ENCODE data around the gene GNAZ.

The GNAZ gene

GRCh38 chr22:23102776-23103175 lies 32.5 kb downstream of the GNAZ start:
- no peak for TF ChIP-seq EZH2phosphoT487 (conservative IDR thresholded peaks at IDR 0.05; ENCODE audit: low read length)
- no peak for TF ChIP-seq CTCF (IDR thresholded peaks at IDR 0.05; ENCODE audit: insufficient read depth, low read length, poor library complexity, severe bottlenecking)
- no peak overlapping the region for H3K4me3 ChIP-seq (ENCODE audit: insufficient read depth, low read length, poor library complexity, severe bottlenecking)
- H3F3A ChIP-seq (ENCODE audit: insufficient read depth), result no peaks in the 10 kb centered on the region
- H3K4me2 ChIP-seq (ENCODE audit: low read depth, low read length, poor library complexity, severe bottlenecking), result no peak overlapping the region
- H3K9ac ChIP-seq (ENCODE audit: low read length), result no peak overlapping the region
- H4K20me1 ChIP-seq (ENCODE audit: low read depth, low read length), result no peaks in the 10 kb centered on the region
- H2AFZ ChIP-seq (ENCODE audit: low read depth, low read length, severe bottlenecking), result no peak overlapping the region
- H3K27ac ChIP-seq (ENCODE audit: low read depth, low read length), result no peak overlapping the region
- H3K27me3 ChIP-seq (ENCODE audit: low read length), result no peaks in the 10 kb centered on the region
- H3K9me2 ChIP-seq (replicated peaks; ENCODE audit: insufficient read depth, low read length), result no peaks in the 10 kb centered on the region
- H3K36me3 ChIP-seq (ENCODE audit: low read length), result no peaks in the 10 kb centered on the region
- no peaks in the 10 kb centered on the region for H3K79me2 ChIP-seq (ENCODE audit: insufficient read depth, low read length)
- H3K9me3 ChIP-seq (ENCODE audit: insufficient read depth, low read length), result no peaks in the 10 kb centered on the region

GRCh38 chr22:23103199-23103954 lies 33.1 kb downstream of the GNAZ start:
- Histone ChIP-seq H4K20me1 (ENCODE audit: low read depth, low read length) (no peaks in the 10 kb centered on the region), H3K27ac (ENCODE audit: low read depth, low read length) (no peak overlapping the region), H3K9me3 (ENCODE audit: insufficient read depth, low read length) (no peaks in the 10 kb centered on the region), H3K4me3 (ENCODE audit: insufficient read depth, low read length, poor library complexity, severe bottlenecking) (no peak overlapping the region), H3K9ac (ENCODE audit: low read length) (no peak overlapping the region), H2AFZ (ENCODE audit: low read depth, low read length, severe bottlenecking) (no peak overlapping the region), H3K27me3 (ENCODE audit: low read length) (no peaks in the 10 kb centered on the region), H3F3A (ENCODE audit: insufficient read depth) (no peaks in the 10 kb centered on the region), H3K79me2 (ENCODE audit: insufficient read depth, low read length) (no peaks in the 10 kb centered on the region), H3K36me3 (ENCODE audit: low read length) (no peaks in the 10 kb centered on the region), H3K9me2 (replicated peaks; ENCODE audit: insufficient read depth, low read length) (no peaks in the 10 kb centered on the region), H3K4me2 (ENCODE audit: low read depth, low read length, poor library complexity, severe bottlenecking) (no peak overlapping the region)
- TF ChIP-seq EZH2phosphoT487 (conservative IDR thresholded peaks at IDR 0.05; ENCODE audit: low read length) (no peak), CTCF (IDR thresholded peaks at IDR 0.05; ENCODE audit: insufficient read depth, low read length, poor library complexity, severe bottlenecking) (no peak)

GRCh38 chr22:23104187-23104971 lies 34.1 kb downstream of the GNAZ start:
- Histone ChIP-seq H3K79me2 (ENCODE audit: insufficient read depth, low read length) (no peaks in the 10 kb centered on the region), H3F3A (ENCODE audit: insufficient read depth) (no peaks in the 10 kb centered on the region), H3K9me3 (ENCODE audit: insufficient read depth, low read length) (no peaks in the 10 kb centered on the region), H2AFZ (ENCODE audit: low read depth, low read length, severe bottlenecking) (no peak overlapping the region), H3K27me3 (ENCODE audit: low read length) (no peaks in the 10 kb centered on the region), H3K36me3 (ENCODE audit: low read length) (no peaks in the 10 kb centered on the region), H3K27ac (ENCODE audit: low read depth, low read length) (no peak overlapping the region), H4K20me1 (ENCODE audit: low read depth, low read length) (no peaks in the 10 kb centered on the region), H3K4me3 (ENCODE audit: insufficient read depth, low read length, poor library complexity, severe bottlenecking) (no peak overlapping the region), H3K9me2 (replicated peaks; ENCODE audit: insufficient read depth, low read length) (no peaks in the 10 kb centered on the region), H3K9ac (ENCODE audit: low read length) (no peak overlapping the region), H3K4me2 (ENCODE audit: low read depth, low read length, poor library complexity, severe bottlenecking) (no peak overlapping the region)
- TF ChIP-seq EZH2phosphoT487 (conservative IDR thresholded peaks at IDR 0.05; ENCODE audit: low read length), result no peak
- no peak for TF ChIP-seq CTCF (IDR thresholded peaks at IDR 0.05; ENCODE audit: insufficient read depth, low read length, poor library complexity, severe bottlenecking)

All from SU-DHL-6 (cell line).